Stomach (tissue), 9 donors: ENCODE measurements around the gene HTN1. TPM values are rescaled to one million over a fixed set of nuclear protein-coding genes. Genes with fewer than 3 reads are reported as not detected.

Experiments
- DNase-seq, 2 donors: peaks; one replicate each; pipeline versions ENCODE4 v3.0.0 to v3.0.0-alpha.2; 2013 to 2019
- H3K27ac ChIP-seq, 5 donors: fragments of 200-600 bp in 4 of 5; sonication (generic) in 4 of 5; one replicate each; pipeline ENCODE4 v1.5.1; 2013 to 2019; ENCODE audit warnings: mild to moderate bottlenecking in 1 of 5, moderate library complexity in 1 of 5
- H3K27me3 ChIP-seq, 3 donors: fragments of 200-600 bp; sonication (generic); one replicate each; pipeline ENCODE4 v1.5.1; 2017 to 2019; ENCODE audit warnings: mixed run types in 1 of 3
- H3K36me3 ChIP-seq, 4 donors: fragments of 200-600 bp; sonication (generic); 1 replicate in 3 of 4; 2 replicates in 1 of 4; pipeline ENCODE4 v1.5.1; 2016 to 2019
- H3K4me1 ChIP-seq, 4 donors: fragments of 200-600 bp; sonication (generic); one replicate each; pipeline ENCODE4 v1.5.1; 2016 to 2019
- H3K4me3 ChIP-seq, 4 donors: fragments of 200-600 bp; sonication (generic) in 3 of 4; one replicate each; pipeline ENCODE4 v1.5.1; 2016 to 2019; ENCODE audit warnings: mild to moderate bottlenecking in 1 of 4
- H3K9me3 ChIP-seq, 4 donors: fragments of 200-600 bp; sonication (generic); one replicate each; pipeline ENCODE4 v1.5.1; 2016 to 2019
- EP300 ChIP-seq: sonication (generic); formaldehyde crosslinking; IDR thresholded peaks from one replicate; pipeline ENCODE4 v1.6.1; 2017; ENCODE audit warnings: antibody characterized with exemption
- POLR2A ChIP-seq, 4 donors: fragments of 450-650 bp; IDR thresholded peaks; one replicate each; pipeline ENCODE4 v1.6.1; 2016; ENCODE audit warnings: antibody characterized with exemption in 4 of 4, control low read depth in 2 of 4, mild to moderate bottlenecking in 1 of 4, moderate library complexity in 1 of 4
- POLR2AphosphoS5 ChIP-seq, 3 donors: sonication (generic); formaldehyde crosslinking; IDR thresholded peaks; one replicate each; pipeline ENCODE4 v1.6.1; 2016; ENCODE audit warnings: antibody characterized with exemption in 3 of 3
- WGBS, 5 donors: extraction: QIAGEN DNeasy Blood & Tissue Kit in 3 of 5; methylation state at CpG; one replicate each; pipeline versions ENCODE4 v1.1.5 to v1.1.7; 2013 to 2018; 5-methylcytosine and 5-hydroxymethylcytosine counted together
- intact Hi-C: fragments of 100-400 bp; cut with DNase I; formaldehyde crosslinking; loops from one replicate; pipeline ENCODE4 v1.15.1; 2023; ENCODE audit warnings: low total_unique reads
- polyA plus RNA-seq, 3 donors: library from polyadenylated mRNA; stranded (reverse); fragments of 200-250 nt; gene quantifications; one replicate each; pipeline ENCODE4 v1.2.3, GENCODE V29; 2013
- total RNA-seq, 5 donors: library from RNA; depleted of rRNA; stranded (reverse); fragments of >200 nt; gene quantifications; one replicate each; pipeline versions ENCODE4 v1.1.0 to v1.2.3, GENCODE V29; 2014 to 2016
- TF ChIP-seq, protein P1 (sequence below), 7 experiments: fragments of 450-650 bp in 4 of 7; fragments of 200-600 bp in 3 of 7; sonication (generic) in 3 of 7; IDR thresholded peaks; one replicate each; pipeline ENCODE4 v1.5.1; 2016 to 2019; ENCODE audit warnings: antibody characterized with exemption in 7 of 7, control low read depth in 2 of 7, mild to moderate bottlenecking in 1 of 7
- donor health status: healthy with polysubstance abuse.
- donor health status: Bipolar disorder and iron deficiency.
- donor health status: healthy.

The HTN1 gene
- total and polyA plus RNA-seq, 8 donors, result not detected

DNA sequence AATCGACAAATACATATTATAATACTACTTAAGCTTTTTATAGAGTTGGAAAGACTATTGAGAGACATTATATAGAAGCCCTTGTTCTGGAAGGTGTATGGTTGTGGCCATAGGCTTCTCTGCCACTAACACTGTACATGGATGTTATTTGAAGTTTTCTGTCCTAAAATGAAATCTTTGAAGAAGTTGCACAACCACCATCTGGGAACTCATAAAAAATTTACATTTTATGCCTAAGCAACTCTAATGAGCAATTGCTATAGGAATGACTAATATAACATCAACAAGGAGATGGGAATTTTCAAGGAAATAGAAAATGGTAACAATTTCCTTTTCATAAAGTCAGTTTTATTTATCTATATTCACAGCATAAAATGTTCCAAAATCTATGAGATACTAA lies 7.4 kb downstream of the HTN1 start:
- H3K4me1 ChIP-seq, result no peaks in the 10 kb centered on the region
- no peak overlapping the region for H3K4me3 ChIP-seq
- no peak for DNase-seq
- peaks cover 0 to 9% (median 2%) of the 10 kb centered on the region in 4 donors for H3K9me3 ChIP-seq
- WGBS, 5 donors, result 88 to 93% (median 88%) methylated on average over 1 of the region's 1 CpG
- no peaks in the 10 kb centered on the region for H3K36me3 ChIP-seq
- intact Hi-C loops, result no loop called here
- H3K27me3 ChIP-seq, result no peaks in the 10 kb centered on the region
- TF ChIP-seq EP300, result no peak
- TF ChIP-seq POLR2A (IDR thresholded peaks at IDR 0.05), result no peak
- no peak for TF ChIP-seq POLR2AphosphoS5 (IDR thresholded peaks at IDR 0.05)
- TF ChIP-seq, protein P1, sequence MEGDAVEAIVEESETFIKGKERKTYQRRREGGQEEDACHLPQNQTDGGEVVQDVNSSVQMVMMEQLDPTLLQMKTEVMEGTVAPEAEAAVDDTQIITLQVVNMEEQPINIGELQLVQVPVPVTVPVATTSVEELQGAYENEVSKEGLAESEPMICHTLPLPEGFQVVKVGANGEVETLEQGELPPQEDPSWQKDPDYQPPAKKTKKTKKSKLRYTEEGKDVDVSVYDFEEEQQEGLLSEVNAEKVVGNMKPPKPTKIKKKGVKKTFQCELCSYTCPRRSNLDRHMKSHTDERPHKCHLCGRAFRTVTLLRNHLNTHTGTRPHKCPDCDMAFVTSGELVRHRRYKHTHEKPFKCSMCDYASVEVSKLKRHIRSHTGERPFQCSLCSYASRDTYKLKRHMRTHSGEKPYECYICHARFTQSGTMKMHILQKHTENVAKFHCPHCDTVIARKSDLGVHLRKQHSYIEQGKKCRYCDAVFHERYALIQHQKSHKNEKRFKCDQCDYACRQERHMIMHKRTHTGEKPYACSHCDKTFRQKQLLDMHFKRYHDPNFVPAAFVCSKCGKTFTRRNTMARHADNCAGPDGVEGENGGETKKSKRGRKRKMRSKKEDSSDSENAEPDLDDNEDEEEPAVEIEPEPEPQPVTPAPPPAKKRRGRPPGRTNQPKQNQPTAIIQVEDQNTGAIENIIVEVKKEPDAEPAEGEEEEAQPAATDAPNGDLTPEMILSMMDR (IDR thresholded peaks at IDR 0.05), result no peak
- H3K27ac ChIP-seq, result no peak overlapping the region

DNA sequence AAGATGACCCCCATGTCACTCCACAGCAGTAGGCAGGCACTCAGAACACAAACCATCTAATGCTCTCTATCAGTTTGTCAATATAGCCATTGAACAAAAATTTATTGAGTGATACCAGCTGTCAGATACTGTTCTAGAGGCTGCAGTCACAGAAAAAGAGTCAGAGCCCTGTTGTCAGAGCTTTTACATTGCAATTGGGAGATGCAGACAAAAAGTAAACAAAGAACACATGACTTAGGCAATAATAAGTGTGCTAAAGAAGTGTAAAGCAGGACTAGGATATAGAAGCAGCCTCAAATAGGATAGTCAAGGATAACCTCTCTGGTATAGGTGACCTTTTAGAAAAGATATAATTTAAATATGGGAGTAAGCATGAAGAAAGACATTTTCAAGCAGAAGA lies 8.9 kb downstream of the HTN1 start:
- H3K4me1 ChIP-seq, result no peaks in the 10 kb centered on the region
- intact Hi-C loops, result no loop called here
- no peak for DNase-seq
- no peak overlapping the region for H3K4me3 ChIP-seq
- no peak for TF ChIP-seq EP300
- TF ChIP-seq POLR2A (IDR thresholded peaks at IDR 0.05), result no peak
- TF ChIP-seq, protein P1 (IDR thresholded peaks at IDR 0.05), result no peak
- TF ChIP-seq POLR2AphosphoS5 (IDR thresholded peaks at IDR 0.05), result no peak
- H3K36me3 ChIP-seq, result no peaks in the 10 kb centered on the region
- no peaks in the 10 kb centered on the region for H3K27me3 ChIP-seq
- no peak overlapping the region for H3K27ac ChIP-seq
- peaks cover 0 to 9% (median 2%) of the 10 kb centered on the region in 4 donors for H3K9me3 ChIP-seq

- no peaks in the 10 kb centered on the region for H3K9me3 ChIP-seq
- no peaks in the 10 kb centered on the region for H3K27me3 ChIP-seq
- TF ChIP-seq EP300 (no peak), POLR2A (IDR thresholded peaks at IDR 0.05) (no peak), POLR2AphosphoS5 (IDR thresholded peaks at IDR 0.05) (no peak)
- TF ChIP-seq, protein P1 (IDR thresholded peaks at IDR 0.05), result no peak
- WGBS, 5 donors, result 50 to 73% (median 56%) methylated on average over 1 of the region's 1 CpG
- no peak overlapping the region for H3K4me3 ChIP-seq
- intact Hi-C loops, result no loop called here
- H3K36me3 ChIP-seq, result no peaks in the 10 kb centered on the region
- H3K27ac ChIP-seq, result no peak overlapping the region
- H3K4me1 ChIP-seq, result no peaks in the 10 kb centered on the region
- no peak for DNase-seq
These were observed 11.8 kb downstream of the HTN1 start for GRCh38 chr4:70062000-70062399.

- Histone ChIP-seq H3K27me3 (no peaks in the 10 kb centered on the region), H3K9me3 (peaks cover 0 to 3% (median 0%) of the 10 kb centered on the region in 4 donors), H3K27ac (no peak overlapping the region), H3K4me3 (no peak overlapping the region), H3K36me3 (no peaks in the 10 kb centered on the region), H3K4me1 (no peaks in the 10 kb centered on the region)
- TF ChIP-seq, protein P1 (IDR thresholded peaks at IDR 0.05), result no peak
- no peak for TF ChIP-seq EP300
- no peak for TF ChIP-seq POLR2AphosphoS5 (IDR thresholded peaks at IDR 0.05)
- no peak for TF ChIP-seq POLR2A (IDR thresholded peaks at IDR 0.05)
- 76 to 90% (median 87%) methylated on average over 1 of the region's 1 CpG for WGBS, 5 donors
- intact Hi-C loops, result no loop called here
- DNase-seq, result no peak
These were observed 30.0 kb downstream of the HTN1 start for GRCh38 chr4:70080205-70080604.
